Suprapubic skin (tissue), 4 donors: ENCODE results near the gene RNF166. TPM values are rescaled to one million over a fixed set of nuclear protein-coding genes. Genes with fewer than 3 reads are reported as not detected.

Source experiments
- DNase-seq, 2 donors: peaks; one replicate each; pipeline ENCODE4 v3.0.0-alpha.2; 2019; ENCODE audit warnings: low spot score in 2 of 2
- H3K27ac ChIP-seq: fragments of 200-600 bp; sonication (generic); one replicate; pipeline ENCODE4 v1.5.1; 2019
- H3K27me3 ChIP-seq: fragments of 200-600 bp; sonication (generic); one replicate; pipeline ENCODE4 v1.5.1; 2019
- H3K36me3 ChIP-seq: fragments of 200-600 bp; sonication (generic); one replicate; pipeline ENCODE4 v1.5.1; 2019
- H3K4me1 ChIP-seq: fragments of 200-600 bp; sonication (generic); one replicate; pipeline ENCODE4 v1.5.1; 2019
- H3K4me3 ChIP-seq: fragments of 200-600 bp; sonication (generic); one replicate; pipeline ENCODE4 v1.5.1; 2019; ENCODE audit warnings: mild to moderate bottlenecking
- H3K9me3 ChIP-seq: fragments of 200-600 bp; sonication (generic); one replicate; pipeline ENCODE4 v1.5.1; 2019
- CTCF ChIP-seq, 2 donors: fragments of 200-600 bp in 1 of 2; fragments of 450-650 bp in 1 of 2; sonication (generic) in 1 of 2; IDR thresholded peaks; one replicate each; pipeline ENCODE4 v1.5.1; 2016 to 2019; ENCODE audit warnings: antibody characterized with exemption in 2 of 2, mild to moderate bottlenecking in 1 of 2, moderate library complexity in 1 of 2
- EP300 ChIP-seq: sonication (generic); formaldehyde crosslinking; IDR thresholded peaks from one replicate; pipeline ENCODE4 v1.6.1; 2017; ENCODE audit warnings: antibody characterized with exemption
- POLR2A ChIP-seq, 2 donors: fragments of 450-650 bp; IDR thresholded peaks; one replicate each; pipeline ENCODE4 v1.6.1; 2017; ENCODE audit warnings: antibody characterized with exemption in 2 of 2, mild to moderate bottlenecking in 2 of 2, moderate library complexity in 2 of 2
- POLR2AphosphoS5 ChIP-seq, 3 donors: sonication (generic); formaldehyde crosslinking; IDR thresholded peaks; one replicate each; pipeline ENCODE4 v1.6.1; 2017; ENCODE audit warnings: antibody characterized with exemption in 3 of 3
- WGBS: methylation state at CpG from one replicate; pipeline ENCODE4 v1.1.5; 2018; 5-methylcytosine and 5-hydroxymethylcytosine counted together
- total RNA-seq, 4 donors: library from RNA; depleted of rRNA; stranded (reverse); fragments of >200 nt; gene quantifications; one replicate each; pipeline ENCODE4 v1.1.0, GENCODE V29; 2016

The RNF166 gene
- total RNA-seq, 4 donors from 2014 or later: 12.4 to 15.8 (median 14.6) TPM

- TF ChIP-seq POLR2A (IDR thresholded peaks at IDR 0.05) (no peak), EP300 (no peak)
- 58% methylated on average over 15 of the region's 26 CpGs for WGBS
- Histone ChIP-seq H3K4me1 (peaks cover 20% of the 10 kb centered on the region), H3K27ac (no peak overlapping the region), H3K36me3 (peaks cover 15% of the 10 kb centered on the region), H3K4me3 (no peak overlapping the region), H3K27me3 (peaks cover 43% of the 10 kb centered on the region), H3K9me3 (no peaks in the 10 kb centered on the region)
- DNase-seq: no peak
Measured at GRCh38 chr16:88691924-88692560, 14.2 kb downstream of the RNF166 start.

- 82% methylated on average over 9 of the region's 33 CpGs for WGBS
- Histone ChIP-seq H3K27ac (no peak overlapping the region), H3K27me3 (peaks cover 46% of the 10 kb centered on the region), H3K4me3 (no peak overlapping the region), H3K4me1 (peaks cover 28% of the 10 kb centered on the region), H3K36me3 (peaks cover 7% of the 10 kb centered on the region), H3K9me3 (no peaks in the 10 kb centered on the region)
- no peak for DNase-seq
- TF ChIP-seq POLR2AphosphoS5 (IDR thresholded peaks at IDR 0.05): no peak
- no peak for TF ChIP-seq EP300
Measured at GRCh38 chr16:88691129-88691813, 14.9 kb downstream of the RNF166 start.

GRCh38 chr16:88690341-88691128 lies 15.7 kb downstream of the RNF166 start:
- WGBS: 76% methylated on average over 9 of the region's 21 CpGs
- TF ChIP-seq EP300 (no peak), POLR2AphosphoS5 (IDR thresholded peaks at IDR 0.05) (no peak), POLR2A (IDR thresholded peaks at IDR 0.05) (no peak), CTCF (IDR thresholded peaks at IDR 0.05) (no peak)
- no peak for DNase-seq

DNA sequence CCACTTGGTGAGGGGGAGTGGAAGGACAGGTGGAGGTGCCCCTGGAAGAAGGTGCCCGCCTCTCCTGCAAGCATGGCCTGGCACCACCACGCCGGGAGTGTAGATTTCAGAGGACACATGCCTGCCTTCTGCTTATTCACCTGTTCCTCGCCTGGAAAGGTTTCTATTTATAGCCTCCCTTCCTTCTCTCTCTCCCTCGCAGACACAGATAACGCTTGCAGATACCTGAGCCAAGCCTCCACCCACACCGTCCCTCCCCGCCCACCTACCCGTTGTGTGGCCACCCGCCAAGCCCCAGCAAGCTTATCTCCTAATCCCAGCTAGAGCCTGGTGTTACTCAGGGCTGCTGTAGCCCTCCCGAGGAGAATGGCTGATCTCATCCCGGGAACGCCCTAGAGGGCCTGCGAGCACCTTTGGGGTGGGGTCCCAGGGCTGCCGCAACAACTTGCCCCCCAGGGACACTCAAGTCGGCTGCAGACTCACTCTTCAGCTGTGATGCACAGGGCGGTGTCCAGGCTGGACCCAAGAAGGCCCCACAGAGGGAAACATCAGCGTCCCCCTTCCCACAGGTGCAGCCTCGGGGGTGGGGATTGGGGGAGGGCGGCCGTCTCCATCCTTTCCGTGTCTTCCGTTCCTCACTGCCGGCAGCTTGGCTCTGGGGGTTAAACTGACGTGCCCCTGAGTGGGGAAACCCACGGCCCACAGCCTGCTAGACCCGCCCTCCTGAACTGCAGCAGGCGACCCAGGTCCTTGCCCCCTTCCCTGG lies 18.0 kb downstream of the RNF166 start:
- peaks cover 74% of the 10 kb centered on the region for H3K27me3 ChIP-seq
- TF ChIP-seq CTCF (IDR thresholded peaks at IDR 0.05) (no peak), POLR2AphosphoS5 (IDR thresholded peaks at IDR 0.05) (no peak), POLR2A (IDR thresholded peaks at IDR 0.05) (no peak), EP300 (no peak)
- peaks cover 44% of the 10 kb centered on the region for H3K4me1 ChIP-seq
- WGBS: 34% methylated on average over 26 of the region's 28 CpGs
- H3K4me3 ChIP-seq: no peak overlapping the region
- no peak for DNase-seq
- H3K36me3 ChIP-seq: no peaks in the 10 kb centered on the region
- no peak overlapping the region for H3K27ac ChIP-seq
- no peaks in the 10 kb centered on the region for H3K9me3 ChIP-seq

More at GRCh38 chr16:88690341-88691128, 15.7 kb downstream of the RNF166 start:
- peaks cover 35% of the 10 kb centered on the region for H3K4me1 ChIP-seq
- H3K4me3 ChIP-seq: no peak overlapping the region
- no peaks in the 10 kb centered on the region for H3K9me3 ChIP-seq
- H3K27ac ChIP-seq: no peak overlapping the region
- peaks cover 53% of the 10 kb centered on the region for H3K27me3 ChIP-seq
- H3K36me3 ChIP-seq: peaks cover under 1% of the 10 kb centered on the region

DNA sequence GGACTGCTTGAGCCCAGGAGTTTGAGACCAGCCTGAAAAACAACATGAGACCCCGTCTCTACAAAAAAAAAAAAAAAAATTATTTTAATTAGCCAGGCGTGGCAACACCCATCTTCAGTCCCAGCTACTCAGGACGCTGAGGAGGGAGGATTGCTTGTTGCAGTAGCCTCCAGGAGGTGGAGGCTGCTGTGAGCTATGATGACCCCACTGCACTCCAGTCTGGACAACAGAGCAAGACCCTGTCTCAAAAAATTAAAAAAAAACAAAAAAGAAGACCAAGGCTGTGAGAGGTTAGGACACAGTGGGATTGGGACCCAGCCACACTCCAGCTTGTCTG lies 18.6 kb downstream of the RNF166 start:
- 55% methylated on average over 3 of the region's 3 CpGs for WGBS
- TF ChIP-seq EP300: no peak
- no peak for TF ChIP-seq POLR2A (IDR thresholded peaks at IDR 0.05)
- TF ChIP-seq POLR2AphosphoS5 (IDR thresholded peaks at IDR 0.05): no peak
- no peak for TF ChIP-seq CTCF (IDR thresholded peaks at IDR 0.05)
- Histone ChIP-seq H3K4me1 (peaks cover 44% of the 10 kb centered on the region), H3K9me3 (no peaks in the 10 kb centered on the region), H3K36me3 (no peaks in the 10 kb centered on the region), H3K27me3 (peaks cover 76% of the 10 kb centered on the region), H3K27ac (no peak overlapping the region), H3K4me3 (no peak overlapping the region)
- DNase-seq: no peak
